ENCODE measurements around the gene XKR3. TPM values are rescaled to one million over a fixed set of nuclear protein-coding genes. Genes with fewer than 3 reads are reported as not detected.

Gene XKR3
- total RNA-seq, 5 donors from 2014 or later (not counting 1 experiment from before 2014, with no cell fraction given): not detected

DNA sequence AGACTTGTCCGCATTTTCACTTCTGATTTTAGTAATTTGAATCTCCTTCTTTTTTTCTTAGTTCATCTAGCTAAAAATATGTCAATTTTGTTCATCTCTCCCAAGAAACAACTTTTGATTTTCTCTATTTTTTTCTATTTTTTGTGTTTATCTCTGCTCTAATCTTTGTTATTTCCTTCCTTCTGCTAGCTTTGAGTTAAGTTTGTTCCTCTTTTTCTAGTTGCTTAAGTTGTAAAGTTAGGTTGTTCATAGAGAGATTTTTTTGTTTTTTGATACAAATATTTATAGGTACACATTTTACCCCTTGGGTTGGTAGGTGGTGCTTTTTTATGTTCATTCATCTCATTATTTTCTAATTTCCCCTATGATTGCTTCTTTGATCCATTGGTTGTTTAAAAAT is 22.1 kb upstream of the XKR3 start:
- Mint-ChIP-seq H3K4me1 (peaks cover 0 to 10% (median 0%) of the 10 kb centered on the region in 3 donors), H3K9me3 (peaks cover 0 to 4% (median 3%) of the 10 kb centered on the region in 3 donors), H3K27me3 (peaks cover 15 to 16% of the 10 kb centered on the region in 2 donors), H3K4me3 (no peak overlapping the region), H3K27ac (no peak overlapping the region), H3K36me3 (no peaks in the 10 kb centered on the region)
- ChIA-PET CTCF (no interaction called here), POLR2A (no interaction called here)
- Histone ChIP-seq H3K36me3 (ENCODE audit: control insufficient read depth in 2 of 2, extremely low read depth in 1 of 2, insufficient read depth in 1 of 2, low read length in 1 of 2) (no peaks in the 10 kb centered on the region), H3K4me1 (ENCODE audit: control insufficient read depth in 1 of 2, extremely low read depth in 1 of 2, insufficient read depth in 2 of 2, low read length in 2 of 2) (no peaks in the 10 kb centered on the region), H3K27ac (ENCODE audit: low read length) (no peak overlapping the region), H3K4me3 (ENCODE audit: control insufficient read depth in 1 of 2, extremely low read depth in 1 of 2, low read length in 1 of 2) (no peak overlapping the region), H3K9me3 (no peaks in the 10 kb centered on the region), H3K27me3 (replicated peaks in 1 of 2; ENCODE audit: control insufficient read depth in 2 of 2, extremely low read depth in 1 of 2, insufficient read depth in 2 of 2, low read length in 1 of 2) (peaks cover 0 to 14% of the 10 kb centered on the region in 2 experiments)
- DNase-seq: no peak
- WGBS (ENCODE audit: insufficient coverage): no CpG with 5 or more reads among the region's 1 CpG
- ATAC-seq (replicated peaks in 1 of 4): no peak

DNA sequence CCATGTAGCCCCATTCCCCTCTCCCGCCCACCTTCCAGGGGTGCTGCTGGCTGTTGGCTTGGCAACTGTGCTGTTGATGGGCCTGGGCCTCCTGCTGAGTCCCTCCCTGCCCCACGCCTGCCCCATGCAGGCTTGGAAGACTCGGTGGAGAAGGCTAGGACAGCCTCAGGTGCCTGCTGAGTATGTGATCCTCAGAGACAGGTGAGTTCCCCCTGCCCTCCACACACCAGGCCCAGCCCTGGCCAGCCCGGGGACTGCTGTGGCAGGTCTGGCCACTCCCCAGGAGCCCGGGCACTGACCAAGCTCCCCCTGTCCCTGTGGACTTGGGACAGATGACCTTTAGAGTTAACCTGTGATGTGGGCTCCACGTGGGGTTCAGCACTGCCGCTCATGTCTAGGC is 20.7 kb upstream of the XKR3 start:
- no peaks in the 10 kb centered on the region for H3K36me3 Mint-ChIP-seq
- H3K4me1 ChIP-seq (ENCODE audit: control insufficient read depth in 1 of 2, extremely low read depth in 1 of 2, insufficient read depth in 2 of 2, low read length in 2 of 2): no peaks in the 10 kb centered on the region
- ChIA-PET CTCF (no interaction called here), POLR2A (no interaction called here)
- H3K27ac Mint-ChIP-seq: no peak overlapping the region
- H3K4me1 Mint-ChIP-seq: peaks cover 0 to 10% (median 0%) of the 10 kb centered on the region in 3 donors
- no peak for DNase-seq
- H3K27me3 ChIP-seq (replicated peaks in 1 of 2; ENCODE audit: control insufficient read depth in 2 of 2, extremely low read depth in 1 of 2, insufficient read depth in 2 of 2, low read length in 1 of 2): peaks cover 0 to 14% of the 10 kb centered on the region in 2 experiments
- no peaks in the 10 kb centered on the region for H3K36me3 ChIP-seq (ENCODE audit: control insufficient read depth in 2 of 2, extremely low read depth in 1 of 2, insufficient read depth in 1 of 2, low read length in 1 of 2)
- peaks cover 0 to 4% (median 3%) of the 10 kb centered on the region in 3 donors for H3K9me3 Mint-ChIP-seq
- 83% methylated on average over 5 of the region's 7 CpGs for WGBS (ENCODE audit: insufficient coverage)
- no peak for ATAC-seq (replicated peaks in 1 of 4)
- H3K4me3 Mint-ChIP-seq: no peak overlapping the region
- peaks cover 11 to 12% of the 10 kb centered on the region in 2 donors for H3K27me3 Mint-ChIP-seq
- H3K9me3 ChIP-seq: no peaks in the 10 kb centered on the region
- no peak overlapping the region for H3K27ac ChIP-seq (ENCODE audit: low read length)
- no peak overlapping the region for H3K4me3 ChIP-seq (ENCODE audit: control insufficient read depth in 1 of 2, extremely low read depth in 1 of 2, low read length in 1 of 2)

- 82% methylated on average over 6 of the region's 7 CpGs for WGBS (ENCODE audit: insufficient coverage)
- Mint-ChIP-seq H3K4me3 (no peak overlapping the region), H3K27me3 (peaks cover 11 to 12% of the 10 kb centered on the region in 2 donors), H3K36me3 (no peaks in the 10 kb centered on the region), H3K27ac (no peak overlapping the region), H3K9me3 (peaks cover 0 to 4% (median 3%) of the 10 kb centered on the region in 3 donors), H3K4me1 (peaks cover 0 to 10% (median 0%) of the 10 kb centered on the region in 3 donors)
- Histone ChIP-seq H3K9me3 (no peaks in the 10 kb centered on the region), H3K4me3 (ENCODE audit: control insufficient read depth in 1 of 2, extremely low read depth in 1 of 2, low read length in 1 of 2) (no peak overlapping the region), H3K27ac (ENCODE audit: low read length) (no peak overlapping the region), H3K36me3 (ENCODE audit: control insufficient read depth in 2 of 2, extremely low read depth in 1 of 2, insufficient read depth in 1 of 2, low read length in 1 of 2) (no peaks in the 10 kb centered on the region), H3K27me3 (replicated peaks in 1 of 2; ENCODE audit: control insufficient read depth in 2 of 2, extremely low read depth in 1 of 2, insufficient read depth in 2 of 2, low read length in 1 of 2) (peaks cover 0 to 14% of the 10 kb centered on the region in 2 experiments), H3K4me1 (ENCODE audit: control insufficient read depth in 1 of 2, extremely low read depth in 1 of 2, insufficient read depth in 2 of 2, low read length in 2 of 2) (no peaks in the 10 kb centered on the region)
- no peak for DNase-seq
- ChIA-PET CTCF (no interaction called here), POLR2A (no interaction called here)
- no peak for ATAC-seq (replicated peaks in 1 of 4)
Measured at GRCh38 chr22:16845465-16845864, 20.3 kb upstream of the XKR3 start.

GRCh38 chr22:16844529-16844928 is 19.3 kb upstream of the XKR3 start:
- H3K36me3 Mint-ChIP-seq: no peaks in the 10 kb centered on the region
- ChIA-PET POLR2A (no interaction called here), CTCF (no interaction called here)
- Histone ChIP-seq H3K27ac (ENCODE audit: low read length) (no peak overlapping the region), H3K4me3 (ENCODE audit: control insufficient read depth in 1 of 2, extremely low read depth in 1 of 2, low read length in 1 of 2) (no peak overlapping the region), H3K9me3 (no peaks in the 10 kb centered on the region), H3K4me1 (ENCODE audit: control insufficient read depth in 1 of 2, extremely low read depth in 1 of 2, insufficient read depth in 2 of 2, low read length in 2 of 2) (no peaks in the 10 kb centered on the region), H3K27me3 (replicated peaks in 1 of 2; ENCODE audit: control insufficient read depth in 2 of 2, extremely low read depth in 1 of 2, insufficient read depth in 2 of 2, low read length in 1 of 2) (peaks cover 0 to 14% of the 10 kb centered on the region in 2 experiments), H3K36me3 (ENCODE audit: control insufficient read depth in 2 of 2, extremely low read depth in 1 of 2, insufficient read depth in 1 of 2, low read length in 1 of 2) (no peaks in the 10 kb centered on the region)
- peaks cover 0 to 4% (median 3%) of the 10 kb centered on the region in 3 donors for H3K9me3 Mint-ChIP-seq
- 84% methylated on average over 5 of the region's 7 CpGs for WGBS (ENCODE audit: insufficient coverage)
- ATAC-seq (replicated peaks in 1 of 4) (no peak), DNase-seq (no peak)
- no peak overlapping the region for H3K27ac Mint-ChIP-seq
- peaks cover 0 to 10% (median 0%) of the 10 kb centered on the region in 3 donors for H3K4me1 Mint-ChIP-seq
- no peak overlapping the region for H3K4me3 Mint-ChIP-seq
- H3K27me3 Mint-ChIP-seq: peaks cover 11 to 12% of the 10 kb centered on the region in 2 donors

GRCh38 chr22:16838073-16838472 is 12.9 kb upstream of the XKR3 start:
- no peak for DNase-seq
- POLR2A ChIA-PET: no interaction called here
- ATAC-seq (replicated peaks in 1 of 4): no peak
- no peaks in the 10 kb centered on the region for H3K4me1 ChIP-seq (ENCODE audit: control insufficient read depth in 1 of 2, extremely low read depth in 1 of 2, insufficient read depth in 2 of 2, low read length in 2 of 2)
- H3K27me3 Mint-ChIP-seq: peaks cover 9 to 18% of the 10 kb centered on the region in 2 donors
- no peaks in the 10 kb centered on the region for H3K9me3 Mint-ChIP-seq
- H3K9me3 ChIP-seq: no peaks in the 10 kb centered on the region
- no peak overlapping the region for H3K27ac Mint-ChIP-seq
- H3K36me3 ChIP-seq (ENCODE audit: control insufficient read depth in 2 of 2, extremely low read depth in 1 of 2, insufficient read depth in 1 of 2, low read length in 1 of 2): no peaks in the 10 kb centered on the region
- H3K27ac ChIP-seq (ENCODE audit: low read length): no peak overlapping the region
- CTCF ChIA-PET: no interaction called here
- no peak overlapping the region for H3K4me3 Mint-ChIP-seq
- H3K36me3 Mint-ChIP-seq: no peaks in the 10 kb centered on the region
- WGBS (ENCODE audit: insufficient coverage): no CpG with 5 or more reads among the region's 3 CpGs
- H3K4me3 ChIP-seq (ENCODE audit: control insufficient read depth in 1 of 2, extremely low read depth in 1 of 2, low read length in 1 of 2): no peak overlapping the region
- H3K4me1 Mint-ChIP-seq: no peaks in the 10 kb centered on the region
- H3K27me3 ChIP-seq (replicated peaks in 1 of 2; ENCODE audit: control insufficient read depth in 2 of 2, extremely low read depth in 1 of 2, insufficient read depth in 2 of 2, low read length in 1 of 2): no peaks in the 10 kb centered on the region

GRCh38 chr22:16834971-16835370 is 9.8 kb upstream of the XKR3 start:
- no peaks in the 10 kb centered on the region for H3K9me3 ChIP-seq
- CTCF ChIA-PET: no interaction called here

GRCh38 chr22:16831257-16831656 is 6.0 kb upstream of the XKR3 start:
- CTCF ChIA-PET: no interaction called here
- DNase-seq (no peak), ATAC-seq (replicated peaks in 1 of 4) (no peak)
- H3K4me3 ChIP-seq (ENCODE audit: control insufficient read depth in 1 of 2, extremely low read depth in 1 of 2, low read length in 1 of 2): no peak overlapping the region
- H3K4me1 Mint-ChIP-seq: peaks cover 0 to 4% (median 0%) of the 10 kb centered on the region in 3 donors
- no peak overlapping the region for H3K4me3 Mint-ChIP-seq
- 73% methylated on average over 3 of the region's 5 CpGs for WGBS (ENCODE audit: insufficient coverage)
- H3K36me3 Mint-ChIP-seq: no peaks in the 10 kb centered on the region
- H3K9me3 Mint-ChIP-seq: no peaks in the 10 kb centered on the region
- peaks cover 11 to 18% of the 10 kb centered on the region in 2 donors for H3K27me3 Mint-ChIP-seq
- no peaks in the 10 kb centered on the region for H3K36me3 ChIP-seq (ENCODE audit: control insufficient read depth in 2 of 2, extremely low read depth in 1 of 2, insufficient read depth in 1 of 2, low read length in 1 of 2)
- H3K4me1 ChIP-seq (ENCODE audit: control insufficient read depth in 1 of 2, extremely low read depth in 1 of 2, insufficient read depth in 2 of 2, low read length in 2 of 2): no peaks in the 10 kb centered on the region
- POLR2A ChIA-PET: no interaction called here
- no peaks in the 10 kb centered on the region for H3K27me3 ChIP-seq (replicated peaks in 1 of 2; ENCODE audit: control insufficient read depth in 2 of 2, extremely low read depth in 1 of 2, insufficient read depth in 2 of 2, low read length in 1 of 2)
- no peak overlapping the region for H3K27ac ChIP-seq (ENCODE audit: low read length)
- H3K27ac Mint-ChIP-seq: no peak overlapping the region
- no peaks in the 10 kb centered on the region for H3K9me3 ChIP-seq

More at GRCh38 chr22:16834971-16835370, 9.8 kb upstream of the XKR3 start:
- Histone ChIP-seq H3K36me3 (ENCODE audit: control insufficient read depth in 2 of 2, extremely low read depth in 1 of 2, insufficient read depth in 1 of 2, low read length in 1 of 2) (no peaks in the 10 kb centered on the region), H3K4me3 (ENCODE audit: control insufficient read depth in 1 of 2, extremely low read depth in 1 of 2, low read length in 1 of 2) (no peak overlapping the region), H3K27me3 (replicated peaks in 1 of 2; ENCODE audit: control insufficient read depth in 2 of 2, extremely low read depth in 1 of 2, insufficient read depth in 2 of 2, low read length in 1 of 2) (no peaks in the 10 kb centered on the region), H3K4me1 (ENCODE audit: control insufficient read depth in 1 of 2, extremely low read depth in 1 of 2, insufficient read depth in 2 of 2, low read length in 2 of 2) (no peaks in the 10 kb centered on the region), H3K27ac (ENCODE audit: low read length) (no peak overlapping the region)
- ATAC-seq (replicated peaks in 1 of 4) (no peak), DNase-seq (no peak)
- Mint-ChIP-seq H3K4me3 (no peak overlapping the region), H3K27me3 (peaks cover 11 to 18% of the 10 kb centered on the region in 2 donors), H3K9me3 (no peaks in the 10 kb centered on the region), H3K36me3 (no peaks in the 10 kb centered on the region), H3K27ac (no peak overlapping the region), H3K4me1 (peaks cover 0 to 3% (median 0%) of the 10 kb centered on the region in 3 donors)
- WGBS (ENCODE audit: insufficient coverage): 100% methylated on average over 1 of the region's 1 CpG
- POLR2A ChIA-PET: no interaction called here
